Stimulated activated CD4-positive, alpha-beta T cell treated with anti-CD3 and anti-CD28 coated beads, Interleukin-1b, Interleukin-23, amount 100 ng/mL, for 4 hours (primary cell): ENCODE measurements around the gene DSP.

ENCODE experiments used
- DNase-seq, 2 donors: peaks; one replicate each; pipeline ENCODE4 v3.0.0-alpha.2; 2020; ENCODE audit warnings: low read depth in 2 of 2

The DSP gene

GRCh38 chr6:7559651-7560385 lies 18.3 kb downstream of the DSP start:
- no peak for DNase-seq

- no peak for DNase-seq
Observed at GRCh38 chr6:7561153-7561964, 19.9 kb downstream of the DSP start.

GRCh38 chr6:7562769-7563168 lies 21.3 kb downstream of the DSP start:
- no peak for DNase-seq

- no peak for DNase-seq
Observed at GRCh38 chr6:7566107-7566506, 24.6 kb downstream of the DSP start.

- no peak for DNase-seq
Observed at GRCh38 chr6:7566617-7567173, 25.2 kb downstream of the DSP start.

GRCh38 chr6:7568021-7568420 lies 26.6 kb downstream of the DSP start:
- no peak for DNase-seq

GRCh38 chr6:7569082-7569481 lies 27.6 kb downstream of the DSP start:
- DNase-seq: no peak

GRCh38 chr6:7572213-7572943 lies 30.9 kb downstream of the DSP start:
- no peak for DNase-seq

GRCh38 chr6:7574500-7574899 lies 33.0 kb downstream of the DSP start:
- no peak for DNase-seq

- DNase-seq: no peak
Observed at GRCh38 chr6:7578516-7578915, 37.0 kb downstream of the DSP start.

GRCh38 chr6:7578931-7579330 lies 37.5 kb downstream of the DSP start:
- no peak for DNase-seq

- DNase-seq: no peak
Observed at GRCh38 chr6:7579851-7580250, 38.4 kb downstream of the DSP start.

GRCh38 chr6:7580537-7580926 lies 39.1 kb downstream of the DSP start:
- no peak for DNase-seq

GRCh38 chr6:7580927-7581618 lies 39.6 kb downstream of the DSP start:
- no peak for DNase-seq

GRCh38 chr6:7585287-7585930 lies 43.9 kb downstream of the DSP start:
- no peak for DNase-seq

GRCh38 chr6:7587631-7588100 lies 46.2 kb downstream of the DSP start:
- DNase-seq: no peak

- no peak for DNase-seq
Observed at GRCh38 chr6:7588506-7588905, 47.0 kb downstream of the DSP start.

GRCh38 chr6:7589221-7589620 lies 47.8 kb downstream of the DSP start:
- no peak for DNase-seq

GRCh38 chr6:7589949-7590917 lies 48.8 kb downstream of the DSP start, which contains the start of gene SNRNP48:
Gene SNRNP48 (plus strand): TSS chr6:7590198. CDS start chr6:7590258, 60 bp downstream.
- DNase-seq: peak; percentile 83 to 88

- DNase-seq: no peak
Observed at GRCh38 chr6:7590918-7591302, 49.4 kb downstream of the DSP start.
